ENCODE data around the gene HABP4. TPM values are rescaled to one million over a fixed set of nuclear protein-coding genes. Genes with fewer than 3 reads are reported as not detected.

Gene HABP4
- total and polyA plus RNA-seq, 9 of the 15 experiments (the other 6 are each of a cell fraction or from before 2014, with no cell fraction given) = 0.38 to 2.4 (median 1.9) TPM

GRCh38 chr9:96493757-96494156 is 43.8 kb downstream of the HABP4 start:
- Histone ChIP-seq H3K79me2 (ENCODE audit: control insufficient read depth, insufficient read depth, low read length) (no peaks in the 10 kb centered on the region), H2AFZ (ENCODE audit: low read depth, low read length) (no peak overlapping the region), H3K9ac (ENCODE audit: insufficient read depth in 1 of 2, low read depth in 2 of 2, low read length in 2 of 2) (no peak overlapping the region), H3K27ac (ENCODE audit: extremely low read depth, low read depth, low read length) (no peak overlapping the region), H3K36me3 (ENCODE audit: control insufficient read depth, insufficient read depth, low read length) (no peaks in the 10 kb centered on the region), H3K4me3 (no peak overlapping the region), H3K27me3 (ENCODE audit: control insufficient read depth in 2 of 2, insufficient read depth in 2 of 2, low read length in 2 of 2) (peaks cover 9 to 59% of the 10 kb centered on the region in 2 experiments; a peak in 4 of 5 replicates), H3K4me1 (replicated peaks in 1 of 2; ENCODE audit: control insufficient read depth in 2 of 2, insufficient read depth in 2 of 2, low read length in 2 of 2) (peaks cover 0 to 13% of the 10 kb centered on the region in 2 experiments; a peak in 1 of 5 replicates), H4K20me1 (replicated peaks; ENCODE audit: control insufficient read depth, insufficient read depth, low read length) (peaks cover 4% of the 10 kb centered on the region; the same call in 1 of the 2 replicates), H3K4me2 (ENCODE audit: insufficient read depth, low read length) (no peak overlapping the region), H3K9me1 (ENCODE audit: control insufficient read depth, insufficient read depth, low read length) (no peaks in the 10 kb centered on the region), H3K9me3 (replicated peaks; ENCODE audit: control insufficient read depth, insufficient read depth, low read depth, low read length) (no peaks in the 10 kb centered on the region)
- no peak for DNase-seq (ENCODE audit: extremely low read depth in 1 of 4, low spot score in 3 of 4)
- TF ChIP-seq AFF4 (CRISPR knock-in tag; IDR thresholded peaks at IDR 0.05) (no peak), NUFIP1 (IDR thresholded peaks at IDR 0.05; ENCODE audit: partially characterized antibody) (no peak), NR2C2 (CRISPR knock-in tag; IDR thresholded peaks at IDR 0.05) (no peak), NR2C2 (tag; IDR thresholded peaks at IDR 0.05) (no peak), NFE2L1 (tag; IDR thresholded peaks at IDR 0.05; ENCODE audit: borderline replicate concordance, low read depth) (no peak), MITF (IDR thresholded peaks at IDR 0.05) (no peak), FOXP4 (CRISPR knock-in tag; IDR thresholded peaks at IDR 0.05; ENCODE audit: borderline replicate concordance) (no peak), ARID3A (IDR thresholded peaks at IDR 0.05; ENCODE audit: borderline replicate concordance, low read depth, low read length) (no peak), TCFL5 (CRISPR knock-in tag; conservative IDR thresholded peaks at IDR 0.05) (no peak), TGIF2 (CRISPR knock-in tag; IDR thresholded peaks at IDR 0.05) (no peak)
- ChIA-PET POLR2A (no interaction called here), CTCF (ENCODE audit: low intra/inter-chr PET ratio) (no interaction called here)
- intact Hi-C loops (cut with micrococcal nuclease) = no loop called here
- 27% methylated on average over 13 of the region's 13 CpGs for WGBS (ENCODE audit: insufficient coverage, low coverage, missing lambda C conversion rate)
- BruUV-seq (replicated peaks) = no TSS peak
- FAIRE-seq = no peak
- in situ Hi-C loops (cut with MboI) = no loop called here
- ATAC-seq = no peak
